Measurements from ENCODE around the gene FAM168A.

DNA sequence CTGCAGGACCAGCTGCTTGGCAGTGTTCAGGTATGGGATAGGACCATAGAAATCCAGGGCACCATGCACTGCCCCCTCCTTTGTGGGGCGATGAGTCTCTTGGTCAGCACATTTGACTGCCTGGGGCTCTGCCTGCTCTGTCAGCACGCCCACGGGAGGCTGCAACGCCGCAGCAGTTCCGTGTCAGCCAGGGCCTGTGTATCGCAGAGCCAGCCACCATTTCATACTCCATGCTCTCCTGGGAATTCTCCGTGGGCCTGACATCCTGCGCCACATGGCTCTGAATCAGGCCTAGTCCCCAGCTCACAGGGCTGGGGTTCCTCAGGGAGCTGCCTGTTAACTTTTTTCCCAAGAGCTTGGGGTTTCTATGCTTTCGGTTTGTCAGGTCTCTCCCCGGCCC lies 238.6 kb downstream of the FAM168A start:
- TF ChIP-seq YY1 (IDR thresholded peaks at IDR 0.05; ENCODE audit: insufficient read depth, insufficient read length) = no peak
- TF ChIP-seq ZNF274 (IDR thresholded peaks at IDR 0.05; ENCODE audit: low read depth, low read length) = no peak
